HepG2 (cell line): ENCODE measurements around the gene MTHFR. TPM values are rescaled to one million over a fixed set of nuclear protein-coding genes. Genes with fewer than 3 reads are reported as not detected.

Source experiments
- ARID4A ChIP-seq: sonication (generic); formaldehyde crosslinking; IDR thresholded peaks from 2 replicates; pipeline ENCODE4 v1.5.0; 2020; ENCODE audit warnings: mild to moderate bottlenecking, missing genetic modification reagents, borderline replicate concordance
- FOXK1 ChIP-seq: sonication (generic); formaldehyde crosslinking; IDR thresholded peaks from 2 replicates; pipeline ENCODE4 v1.4.0; 2020; ENCODE audit warnings: low read depth, missing genetic modification reagents, borderline replicate concordance
- FOXO1 ChIP-seq: sonication (generic); formaldehyde crosslinking; IDR thresholded peaks from 2 replicates; pipeline ENCODE4 v1.4.0; 2020; ENCODE audit warnings: missing genetic modification reagents
- IRF1 ChIP-seq: sonication (generic); formaldehyde crosslinking; IDR thresholded peaks from 2 replicates; pipeline ENCODE4 v1.4.0; 2020; ENCODE audit warnings: low read depth, mild to moderate bottlenecking, missing genetic modification reagents
- KAT7 ChIP-seq: IDR thresholded peaks from 2 replicates; pipeline ENCODE4 v1.6.1; 2018; ENCODE audit warnings: borderline replicate concordance, missing compliant biosample characterization
- MEIS1 ChIP-seq: sonication (generic); formaldehyde crosslinking; IDR thresholded peaks from 2 replicates; pipeline ENCODE4 v1.9.0; 2021; ENCODE audit warnings: mild to moderate bottlenecking, missing genetic modification reagents, moderate library complexity, borderline replicate concordance
- ZFX ChIP-seq: sonication (generic); formaldehyde crosslinking; IDR thresholded peaks from 2 replicates; pipeline ENCODE4 v1.4.0; 2020; ENCODE audit warnings: mild to moderate bottlenecking, low read depth, missing genetic modification reagents, moderate library complexity
- ZHX2 ChIP-seq, 2 experiments: sonication (generic) in 1 of 2; formaldehyde crosslinking in 1 of 2; IDR thresholded peaks; 2 replicates each; pipeline versions ENCODE4 v1.6.1 to v1.9.0; 2014 to 2022; ENCODE audit warnings: antibody characterized with exemption in 1 of 2, borderline replicate concordance in 1 of 2, inconsistent platforms in 1 of 2, low read depth in 1 of 2, missing genetic modification reagents in 1 of 2
- ZNF12 ChIP-seq: sonication (generic); formaldehyde crosslinking; IDR thresholded peaks from 2 replicates; pipeline ENCODE4 v1.5.0; 2020; ENCODE audit warnings: missing genetic modification reagents
- ZNF317 ChIP-seq: sonication (generic); formaldehyde crosslinking; IDR thresholded peaks from 2 replicates; pipeline ENCODE4 v1.5.0; 2020; ENCODE audit warnings: mild to moderate bottlenecking, missing genetic modification reagents
- ZNF674 ChIP-seq: sonication (generic); formaldehyde crosslinking; IDR thresholded peaks from 2 replicates; pipeline ENCODE4 v1.5.0; 2020; ENCODE audit warnings: low read depth, mild to moderate bottlenecking, missing genetic modification reagents
- ZNF766 ChIP-seq: sonication (generic); formaldehyde crosslinking; IDR thresholded peaks from 2 replicates; pipeline ENCODE4 v1.5.0; 2020; ENCODE audit warnings: missing genetic modification reagents, borderline replicate concordance
- ZSCAN9 ChIP-seq: IDR thresholded peaks from 2 replicates; pipeline ENCODE4 v1.6.1; 2016; ENCODE audit warnings: borderline replicate concordance
- polyA plus RNA-seq, 8 experiments: library from polyadenylated mRNA; depleted of rRNA in 3 of 8; stranded (reverse) in 7 of 8; unstranded in 1 of 8; fragments of >200 nt; fragmentation: Illumina TruSeq in 4 of 8; extraction: Trizol in 4 of 8; gene quantifications; 2 replicates each; pipeline versions ENCODE4 v1.2.1 to v1.2.3, GENCODE V29; 2011 to 2016; ENCODE audit warnings: low read depth in 4 of 8, missing spikeins in 1 of 8, mixed read lengths in 1 of 8; ENCODE audit not compliant: insufficient read depth in 1 of 8
- total RNA-seq, 5 experiments: library from RNA; depleted of rRNA; stranded (reverse); fragments of >200 nt; fragmentation: Illumina TruSeq; extraction: Trizol; gene quantifications; 2 replicates each; pipeline ENCODE4 v1.2.3, GENCODE V29; 2016; ENCODE audit warnings: low read depth in 1 of 5

Gene MTHFR
- total and polyA plus RNA-seq, 2 of the 13 experiments (the other 11 are each of a cell fraction or from before 2014, with no cell fraction given), result 3.8 to 8.2 TPM

GRCh38 chr1:11842154-11843041, 36.6 kb upstream of the MTHFR start (continued):
- TF ChIP-seq FOXO1 (peak; percentile 93), ARID4A (CRISPR knock-in tag) (peak; percentile 64; the same call in 1 of the 2 replicates), ZFX (peak; percentile 58), FOXK1 (CRISPR knock-in tag) (peak; percentile 93), ZNF12 (CRISPR knock-in tag) (peak; percentile 73), ZNF317 (CRISPR knock-in tag) (peak; percentile 54; the same call in 1 of the 2 replicates), ZNF766 (CRISPR knock-in tag) (no peak), ZHX2 (IDR thresholded peaks at IDR 0.05; ENCODE audit: low read depth) (0 out of 2 replicates have a peak, but pooled peaks have one; percentile 46), ZHX2 (CRISPR knock-in tag; IDR thresholded peaks at IDR 0.05; ENCODE audit: borderline replicate concordance) (no peak), ZNF674 (no peak), MEIS1 (CRISPR knock-in tag) (peak; percentile 82; the same call in 1 of the 2 replicates), IRF1 (no peak), ZSCAN9 (CRISPR knock-in tag) (peak; percentile 53; the same call in 1 of the 2 replicates), KAT7 (no peak)
